Activated CD8-positive, alpha-beta memory T cell treated with anti-CD3 and anti-CD28 coated beads, Interleukin-2, amount 50 U/mL, for 1 hour (primary cell): ENCODE measurements around the gene MRPS34.

Experiments used
- DNase-seq: peaks from one replicate; pipeline ENCODE4 v3.0.0-alpha.2; 2020; ENCODE audit errors: extremely low read depth

MRPS34 gene

DNA sequence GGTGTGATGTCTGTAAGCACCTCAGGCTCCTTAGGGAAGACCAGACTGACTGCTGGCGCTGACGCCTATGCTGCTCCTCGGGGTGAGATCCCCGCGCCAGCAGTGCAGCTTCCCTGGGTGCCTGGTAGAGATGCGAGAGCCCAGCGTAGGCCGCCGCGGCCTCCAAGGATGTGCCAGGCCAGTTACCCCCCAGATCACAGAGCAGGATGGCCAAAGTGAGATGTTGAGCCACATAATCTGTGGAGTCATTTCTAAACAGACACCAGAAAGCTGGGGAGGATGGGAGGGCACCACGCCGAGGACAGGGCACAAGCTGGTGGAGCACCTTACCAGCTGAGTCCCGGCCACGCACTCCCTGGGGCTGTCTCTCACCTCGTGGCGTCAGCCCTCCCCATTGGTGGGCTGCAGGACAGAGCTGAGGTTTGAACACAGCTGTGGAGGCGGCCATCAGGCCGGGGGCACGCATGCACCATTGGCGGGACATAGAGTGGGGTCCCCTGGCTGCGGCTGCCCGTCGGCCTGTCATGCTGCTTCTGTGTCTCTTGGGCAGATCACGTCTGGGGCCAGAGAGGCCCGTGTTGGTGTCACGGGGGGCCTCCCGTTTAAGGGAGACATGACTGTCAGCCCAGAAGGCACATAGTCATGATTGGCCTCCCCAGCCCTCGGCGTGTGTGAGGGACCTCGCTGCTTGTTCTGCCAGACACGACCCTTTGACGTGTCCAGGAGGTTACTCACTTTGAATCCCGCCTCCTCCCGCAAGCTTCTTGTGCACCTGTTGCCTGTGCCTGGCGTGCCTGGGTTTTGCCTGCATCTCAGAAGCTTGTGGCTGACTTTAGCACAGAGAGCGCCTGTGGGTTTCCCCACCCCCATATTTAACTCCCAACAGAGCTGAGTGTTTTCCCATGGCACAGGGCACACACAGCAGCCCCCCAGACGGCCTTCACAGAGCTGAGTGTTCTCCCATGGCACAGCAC, 45.0 kb downstream of the MRPS34 start:
- no peak for DNase-seq

DNA sequence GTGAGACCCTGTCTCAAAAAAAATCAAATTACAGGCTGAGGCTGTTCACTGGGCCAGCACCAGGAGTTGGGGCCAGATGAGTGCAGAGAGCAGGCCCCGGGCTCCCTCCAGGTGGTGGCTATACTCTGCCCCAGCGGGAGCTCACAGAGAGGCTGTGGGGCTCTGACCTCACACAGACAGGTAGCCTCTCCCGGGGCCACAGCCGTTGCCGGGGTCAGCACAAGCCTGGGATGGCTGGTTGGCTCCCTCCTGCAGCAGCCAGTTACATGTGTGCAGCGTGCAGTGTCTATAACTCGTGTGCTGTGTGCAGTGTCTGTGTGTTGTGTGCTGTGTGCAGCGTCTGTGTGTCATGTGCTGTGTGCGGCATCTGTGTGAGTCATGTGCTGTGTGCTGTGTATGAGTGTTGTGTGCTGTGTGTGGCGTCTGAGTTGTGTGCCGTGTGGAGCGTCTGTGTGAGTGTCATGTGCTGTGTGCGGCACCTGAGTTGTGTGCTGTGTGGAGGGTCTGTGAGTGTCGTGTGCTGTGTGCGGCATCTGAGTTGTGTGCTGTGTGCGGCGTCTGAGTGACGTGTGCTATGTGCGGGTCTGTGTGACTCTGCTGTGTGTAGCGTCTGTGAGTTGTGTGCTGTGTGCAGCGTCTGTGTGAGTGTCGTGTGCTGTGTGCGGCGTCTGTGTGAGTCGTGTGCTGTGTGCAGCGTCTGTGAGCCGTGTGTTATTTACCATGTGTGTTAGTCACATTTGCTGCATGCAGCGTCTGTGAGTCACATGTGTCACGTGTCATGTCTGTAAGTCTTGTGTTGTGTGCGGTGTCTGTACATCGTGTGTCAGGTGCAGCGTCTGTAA, 46.1 kb downstream of the MRPS34 start:
- no peak for DNase-seq

DNA sequence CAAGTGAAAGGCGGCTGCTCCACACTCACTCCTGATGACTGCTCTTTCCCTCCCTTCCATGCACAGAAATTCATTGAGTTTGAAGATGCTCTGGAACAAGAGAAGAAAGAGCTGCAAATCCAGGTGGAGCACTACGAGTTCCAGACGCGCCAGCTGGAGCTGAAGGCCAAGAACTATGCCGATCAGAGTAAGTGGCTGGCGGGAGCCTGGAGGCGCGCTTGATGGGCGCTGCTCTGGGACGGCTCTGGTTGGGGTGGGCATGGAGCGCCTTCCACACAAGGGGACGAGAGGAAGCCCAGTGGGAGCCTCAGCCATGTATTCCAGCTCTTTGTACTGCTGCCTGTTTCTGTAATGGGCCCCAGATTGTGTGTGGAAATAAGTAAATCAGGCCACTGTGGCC, 48.4 kb downstream of the MRPS34 start:
- no peak for DNase-seq

DNA sequence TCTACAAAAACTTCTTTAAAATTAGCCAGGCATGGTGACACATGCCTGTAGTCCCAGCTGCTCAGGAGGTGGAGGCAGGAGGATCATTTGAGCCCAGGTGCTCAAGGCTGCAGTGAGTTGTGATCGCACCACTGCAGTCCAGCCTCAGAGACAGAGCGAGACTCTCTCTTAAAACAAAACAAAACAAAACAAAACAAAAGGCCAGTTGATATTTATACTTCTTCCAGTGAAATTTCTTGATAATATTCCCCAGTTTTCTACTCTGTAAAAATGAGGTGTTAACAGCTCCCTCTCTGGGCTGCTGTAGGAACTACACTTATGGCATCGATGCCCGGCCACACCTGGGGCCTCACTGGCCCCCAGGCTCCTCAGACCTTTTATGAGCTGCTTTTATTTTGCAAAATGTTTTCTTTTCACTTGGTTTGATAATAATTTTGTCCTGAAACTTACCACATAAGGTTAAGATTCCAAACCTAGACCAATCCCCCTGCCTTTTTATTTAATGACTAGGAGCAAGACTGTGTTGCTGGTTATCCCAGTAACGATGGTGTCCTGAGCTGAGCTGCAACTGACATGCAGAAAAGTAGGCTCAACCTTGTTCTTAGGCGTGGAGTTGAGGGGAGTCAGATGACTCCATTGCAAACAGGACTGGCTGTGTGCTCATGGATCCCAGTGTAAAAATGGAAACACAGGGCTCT, 49.3 kb downstream of the MRPS34 start:
- no peak for DNase-seq
